Small intestine (tissue), 7 donors: ENCODE results near the gene PIK3C2A. TPM values are rescaled to one million over a fixed set of nuclear protein-coding genes. Genes with fewer than 3 reads are reported as not detected.
"Not testable (repeated sequence)": the region's sequence is repeated elsewhere in the genome, so short reads cannot be mapped to it uniquely, and the experiment has no call there.

Source experiments
- DNase-seq, 2 donors: peaks; one replicate each; pipeline versions ENCODE4 v3.0.0 to v3.0.0-alpha.2; 2013
- FAIRE-seq: peaks from 2 replicates; lab custom pipeline; 2012; peaks lifted over from hg19 to GRCh38; lab: Jason Lieb, UNC
- H3K27ac ChIP-seq, 3 donors: one replicate each; pipeline ENCODE4 v1.5.1; 2013; ENCODE audit warnings: low read length in 2 of 3, mild to moderate bottlenecking in 2 of 3, control low read depth in 1 of 3, inconsistent platforms in 1 of 3, low read depth in 1 of 3, moderate library complexity in 1 of 3
- H3K27me3 ChIP-seq, 3 donors: one replicate each; pipeline ENCODE4 v1.6.1; 2013; ENCODE audit warnings: low read length in 3 of 3, inconsistent platforms in 1 of 3; ENCODE audit not compliant: control insufficient read depth in 3 of 3, insufficient read depth in 3 of 3
- H3K36me3 ChIP-seq, 3 donors: one replicate each; pipeline ENCODE4 v1.6.1; 2013; ENCODE audit warnings: low read length in 3 of 3, inconsistent platforms in 1 of 3, low read depth in 1 of 3, mild to moderate bottlenecking in 1 of 3, moderate library complexity in 1 of 3; ENCODE audit not compliant: control insufficient read depth in 3 of 3, insufficient read depth in 2 of 3
- H3K4me1 ChIP-seq, 3 donors: one replicate each; pipeline ENCODE4 v1.6.1; 2013; ENCODE audit warnings: low read length in 2 of 3, inconsistent platforms in 1 of 3, low read depth in 1 of 3, mild to moderate bottlenecking in 1 of 3, moderate library complexity in 1 of 3; ENCODE audit not compliant: control insufficient read depth in 3 of 3, insufficient read depth in 2 of 3
- H3K4me3 ChIP-seq, 3 donors: one replicate each; pipeline ENCODE4 v1.5.1; 2013; ENCODE audit warnings: low read length in 3 of 3, control low read depth in 1 of 3, inconsistent platforms in 1 of 3, low read depth in 1 of 3, mild to moderate bottlenecking in 1 of 3, moderate library complexity in 1 of 3
- H3K9me3 ChIP-seq, 2 donors: one replicate each; pipeline ENCODE4 v1.6.1; 2013; ENCODE audit warnings: low read depth in 1 of 2, low read length in 1 of 2; ENCODE audit not compliant: control insufficient read depth in 2 of 2, insufficient read depth in 1 of 2
- WGBS, 3 donors: extraction: QIAGEN DNeasy Blood & Tissue Kit; methylation state at CpG; one replicate each; pipeline ENCODE4 v1.1.7; 2013; 5-methylcytosine and 5-hydroxymethylcytosine counted together
- polyA plus RNA-seq, 4 donors: library from polyadenylated mRNA; stranded (reverse) in 3 of 4; unstranded in 1 of 4; fragments of 200-250 nt in 3 of 4; fragments of 120-200 nt in 1 of 4; gene quantifications; one replicate each; pipeline versions ENCODE4 v1.2.1 to v1.2.3, GENCODE V29; 2013
- donor health status: healthy with polysubstance abuse.
- donor health status: control.
- donor health status: control.
- donor health status: Bipolar disorder and iron deficiency.
- donor health status: healthy.

PIK3C2A gene
- polyA plus RNA-seq, 4 donors = 9.7 to 44.0 (median 13.1) TPM

- not testable (repeated sequence) for H3K27ac ChIP-seq, FAIRE-seq, H3K27me3 ChIP-seq, DNase-seq, H3K4me3 ChIP-seq, H3K4me1 ChIP-seq, H3K9me3 ChIP-seq, H3K36me3 ChIP-seq
- 96 to 97% (median 96%) methylated on average over 2 of the region's 4 CpGs for whole genome bisulfite sequencing, 3 donors
Observed at GRCh38 chr11:17242954-17243353, 35.2 kb upstream of the PIK3C2A start.

- H3K4me3 ChIP-seq = no peak overlapping the region
- no peaks in the 10 kb centered on the region for H3K9me3 ChIP-seq
- H3K4me1 ChIP-seq = no peaks in the 10 kb centered on the region
- DNase-seq (no peak), FAIRE-seq (no peak)
- no peak overlapping the region for H3K27ac ChIP-seq
- no peaks in the 10 kb centered on the region for H3K36me3 ChIP-seq
- H3K27me3 ChIP-seq = no peaks in the 10 kb centered on the region
Observed at GRCh38 chr11:17240780-17241179, 33.0 kb upstream of the PIK3C2A start.

GRCh38 chr11:17239927-17240326, 32.1 kb upstream of the PIK3C2A start:
- H3K27ac ChIP-seq, H3K4me3 ChIP-seq, H3K9me3 ChIP-seq, H3K27me3 ChIP-seq, H3K36me3 ChIP-seq, FAIRE-seq, DNase-seq, H3K4me1 ChIP-seq: not testable (repeated sequence)
- WGBS, 3 donors = 64 to 77% (median 69%) methylated on average over 4 of the region's 4 CpGs

GRCh38 chr11:17238377-17238776, 30.6 kb upstream of the PIK3C2A start:
- Histone ChIP-seq H3K9me3 (no peaks in the 10 kb centered on the region), H3K27ac (no peak overlapping the region), H3K4me1 (no peaks in the 10 kb centered on the region), H3K36me3 (no peaks in the 10 kb centered on the region), H3K4me3 (no peak overlapping the region), H3K27me3 (no peaks in the 10 kb centered on the region)
- WGBS, 3 donors = 21 to 60% (median 48%) methylated on average over 3 of the region's 3 CpGs
- DNase-seq = peak; percentile 13 to 19
- FAIRE-seq = no peak

- Histone ChIP-seq H3K27me3 (no peaks in the 10 kb centered on the region), H3K4me1 (no peaks in the 10 kb centered on the region), H3K9me3 (no peaks in the 10 kb centered on the region), H3K27ac (no peak overlapping the region), H3K4me3 (no peak overlapping the region), H3K36me3 (no peaks in the 10 kb centered on the region)
- DNase-seq = no peak
- FAIRE-seq = no peak
Observed at GRCh38 chr11:17233101-17233500, 25.3 kb upstream of the PIK3C2A start.

- Histone ChIP-seq H3K4me3 (no peak overlapping the region), H3K4me1 (no peaks in the 10 kb centered on the region), H3K36me3 (no peaks in the 10 kb centered on the region), H3K27ac (no peak overlapping the region), H3K27me3 (no peaks in the 10 kb centered on the region), H3K9me3 (no peaks in the 10 kb centered on the region)
- FAIRE-seq (no peak), DNase-seq (no peak)
- 41 to 65% (median 62%) methylated on average over 3 of the region's 3 CpGs for WGBS, 3 donors
Observed at GRCh38 chr11:17230867-17231851, 23.4 kb upstream of the PIK3C2A start.

- Histone ChIP-seq H3K27ac (no peak overlapping the region), H3K9me3 (no peaks in the 10 kb centered on the region), H3K4me1 (peaks cover 0 to 3% (median 0%) of the 10 kb centered on the region in 3 donors), H3K27me3 (no peaks in the 10 kb centered on the region), H3K36me3 (no peaks in the 10 kb centered on the region), H3K4me3 (no peak overlapping the region)
- no peak for DNase-seq
- FAIRE-seq = no peak
- WGBS, 3 donors = 78 to 81% (median 78%) methylated on average over 7 of the region's 7 CpGs
Observed at GRCh38 chr11:17229481-17230152, 21.8 kb upstream of the PIK3C2A start.

GRCh38 chr11:17228186-17228925, 20.6 kb upstream of the PIK3C2A start:
- not testable (repeated sequence) for H3K4me1 ChIP-seq, H3K4me3 ChIP-seq, H3K27me3 ChIP-seq, H3K36me3 ChIP-seq, H3K27ac ChIP-seq, DNase-seq, H3K9me3 ChIP-seq, FAIRE-seq
- WGBS, 3 donors = 95 to 96% (median 95%) methylated on average over 34 to 38 of the region's 38 CpGs
